Ureter (tissue), 1 donor: ENCODE measurements around the gene TNNT2. TPM values are rescaled to one million over a fixed set of nuclear protein-coding genes. Genes with fewer than 3 reads are reported as not detected.

Experiments used
- DNase-seq: peaks from one replicate; pipeline ENCODE4 v3.0.0-alpha.2; 2020; ENCODE audit warnings: low spot score
- total RNA-seq: library from RNA; stranded (reverse); gene quantifications from one replicate; pipeline ENCODE4 v1.2.4, GENCODE V29; 2023
- donor health status: DM: yes; HTN: yes; CAD: no.

TNNT2 gene
- total RNA-seq, 1 donor from 2014 or later: 1.4 TPM

GRCh38 chr1:201356701-201357100 lies 20.8 kb downstream of the TNNT2 start:
- DNase-seq: no peak

DNA sequence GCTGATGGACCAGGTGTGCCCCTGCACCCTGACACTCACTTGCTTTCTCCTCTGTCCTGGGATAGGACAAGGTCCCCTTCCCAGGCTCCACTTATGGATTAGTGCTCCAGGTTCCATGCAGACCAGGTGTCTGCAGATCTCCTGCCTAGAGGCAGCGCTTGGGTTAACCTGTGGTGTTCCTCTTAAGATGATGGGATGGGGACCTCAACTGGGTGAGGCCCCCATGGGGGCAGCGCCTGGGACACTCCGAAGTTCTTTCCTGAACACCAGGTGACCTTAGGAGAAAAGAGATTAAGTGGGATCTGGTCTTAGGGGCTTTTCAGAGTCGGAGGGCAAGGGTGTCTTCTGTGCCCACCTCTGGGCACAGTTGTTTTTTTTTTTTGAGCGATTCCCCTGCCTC lies 21.2 kb downstream of the TNNT2 start:
- no peak for DNase-seq

GRCh38 chr1:201355471-201355870 lies 22.0 kb downstream of the TNNT2 start:
- DNase-seq: no peak

- DNase-seq: no peak
These were observed 22.6 kb downstream of the TNNT2 start for GRCh38 chr1:201354901-201355295.

- DNase-seq: no peak
These were observed 23.2 kb downstream of the TNNT2 start for GRCh38 chr1:201354151-201354900.

GRCh38 chr1:201353186-201353940 lies 24.1 kb downstream of the TNNT2 start:
- no peak for DNase-seq

DNA sequence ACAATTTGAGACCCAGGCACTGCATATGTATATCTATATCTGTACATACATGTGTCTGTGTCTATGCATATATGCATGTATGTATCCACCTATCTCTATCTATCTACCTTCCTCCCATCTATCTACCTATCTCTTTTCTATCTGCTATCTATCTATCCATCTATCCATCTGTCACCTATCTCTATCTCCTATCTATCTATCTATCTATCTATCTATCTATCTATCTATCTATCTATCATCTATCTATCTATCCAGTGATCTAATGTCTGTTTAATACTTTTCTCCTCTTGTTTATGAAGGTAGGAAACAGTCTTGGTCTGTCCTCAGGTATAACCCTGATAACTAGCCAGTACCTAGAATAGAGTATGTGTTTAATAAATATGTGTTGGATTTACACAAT lies 25.9 kb downstream of the TNNT2 start:
- DNase-seq: no peak

- DNase-seq: no peak
These were observed 26.6 kb downstream of the TNNT2 start for GRCh38 chr1:201350884-201351283.

- DNase-seq: no peak
These were observed 27.1 kb downstream of the TNNT2 start for GRCh38 chr1:201350361-201350725.

DNA sequence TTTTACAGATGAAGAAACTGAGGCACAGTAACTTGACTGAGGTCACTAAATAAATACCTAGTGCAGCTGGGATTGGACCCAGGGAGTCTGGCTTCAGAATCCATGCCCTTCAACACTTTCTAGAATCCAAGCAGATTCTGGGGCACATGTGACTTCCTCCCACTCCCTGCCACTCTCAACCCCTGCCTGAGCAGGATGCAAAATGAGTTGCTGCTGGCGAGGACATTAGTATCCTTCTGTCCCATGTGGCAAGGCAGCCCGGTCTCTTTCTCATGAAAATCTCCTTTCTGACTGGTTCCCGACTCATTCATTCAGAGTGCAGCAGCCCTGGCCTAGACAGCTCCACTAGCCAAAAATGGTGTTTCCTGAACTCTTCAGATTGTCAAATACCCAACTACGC lies 28.4 kb downstream of the TNNT2 start:
- DNase-seq: no peak

DNA sequence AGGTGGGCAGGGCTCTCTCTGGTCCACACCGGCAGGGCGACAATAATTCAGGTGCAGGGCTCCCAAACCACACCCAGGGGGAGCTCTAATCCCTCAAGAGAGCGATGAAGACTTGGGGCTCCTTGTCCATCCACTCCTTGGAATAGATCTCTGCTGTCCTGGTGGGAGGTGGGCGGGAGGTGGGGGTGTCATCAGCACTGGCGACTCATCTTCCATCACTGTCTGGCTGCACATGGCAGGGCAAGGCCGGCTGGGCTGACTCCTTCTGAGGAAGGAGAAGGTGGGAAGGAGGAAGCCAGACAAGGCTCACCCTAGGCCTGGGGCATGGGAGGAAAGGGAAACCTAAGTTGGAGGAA lies 29.3 kb downstream of the TNNT2 start:
- DNase-seq: no peak

DNA sequence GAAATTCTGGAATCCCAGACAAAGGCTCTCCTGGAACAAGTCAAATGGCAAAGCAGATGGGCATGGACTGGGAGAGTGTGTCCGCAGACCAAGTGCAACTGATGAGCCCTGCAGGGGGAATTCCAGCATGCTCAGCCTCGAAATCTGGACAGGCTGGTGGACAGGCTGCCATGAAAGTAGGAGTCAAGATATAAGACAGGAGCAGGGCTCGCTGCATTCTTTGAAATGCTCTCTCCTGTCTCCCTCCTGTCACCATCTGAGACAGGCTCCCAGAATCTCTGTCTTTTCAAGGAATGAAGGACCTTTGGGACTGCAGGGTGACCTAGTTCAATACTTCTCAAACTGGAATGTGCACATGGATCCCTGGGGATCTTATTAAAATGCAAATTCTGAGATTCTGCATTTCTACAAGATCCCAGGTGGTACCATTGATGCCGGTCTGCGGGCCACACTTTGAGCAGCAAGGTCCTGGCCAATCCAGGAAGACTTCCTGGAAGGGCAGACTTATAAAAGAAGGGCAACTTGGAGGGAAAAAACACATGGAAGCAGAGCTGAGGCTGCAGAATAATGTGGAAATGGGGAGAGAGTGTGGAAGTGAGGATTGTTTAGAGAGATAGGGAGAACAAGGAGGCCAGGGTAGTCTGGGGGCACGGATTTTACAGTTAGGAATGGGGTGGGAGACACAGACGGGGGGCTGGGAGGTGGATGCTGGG lies 29.8 kb downstream of the TNNT2 start:
- DNase-seq: no peak

- DNase-seq: no peak
These were observed 30.5 kb downstream of the TNNT2 start for GRCh38 chr1:201346987-201347386.

DNA sequence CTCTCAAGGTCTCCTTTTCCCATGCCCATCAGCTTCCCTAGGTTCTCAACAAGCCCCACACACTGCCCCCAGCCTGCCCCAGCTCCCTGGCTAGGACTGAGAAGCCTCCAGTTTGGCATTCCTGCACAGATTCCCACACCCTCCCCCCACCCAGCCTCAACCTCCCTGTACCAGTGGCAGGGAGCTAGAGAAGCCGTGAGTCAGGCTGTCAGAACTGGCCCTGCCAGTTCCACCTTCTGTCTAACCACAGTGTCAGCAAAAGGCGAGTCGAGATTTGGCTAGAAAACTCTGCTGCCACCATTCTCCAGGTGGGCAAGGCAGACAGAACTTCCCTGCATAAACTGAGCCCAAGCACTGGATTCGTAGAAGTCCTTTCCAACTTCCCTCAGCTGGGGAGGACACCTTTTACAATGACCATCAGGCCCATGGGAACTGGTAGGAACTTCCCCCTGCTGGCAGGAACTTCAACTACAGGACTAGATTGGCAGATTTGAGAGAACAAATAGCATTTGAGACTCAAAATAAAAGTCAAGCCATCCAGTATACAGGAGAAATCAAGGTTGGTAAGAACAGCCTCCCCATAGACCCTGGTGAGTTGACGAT lies 31.0 kb downstream of the TNNT2 start:
- DNase-seq: no peak

DNA sequence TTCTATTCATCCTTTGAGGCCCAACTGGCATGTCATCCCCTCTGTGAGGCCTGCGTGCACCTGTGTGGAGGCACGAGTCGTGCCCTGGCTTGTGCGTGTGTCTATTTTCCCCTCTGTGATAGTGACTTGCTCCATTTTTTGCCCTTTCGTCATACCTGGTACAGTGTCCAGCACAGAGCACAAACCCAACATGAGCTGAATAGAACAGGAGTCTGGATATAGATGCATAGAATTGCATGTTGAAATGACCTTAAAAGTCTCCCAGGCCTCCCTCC lies 32.5 kb downstream of the TNNT2 start:
- no peak for DNase-seq

DNA sequence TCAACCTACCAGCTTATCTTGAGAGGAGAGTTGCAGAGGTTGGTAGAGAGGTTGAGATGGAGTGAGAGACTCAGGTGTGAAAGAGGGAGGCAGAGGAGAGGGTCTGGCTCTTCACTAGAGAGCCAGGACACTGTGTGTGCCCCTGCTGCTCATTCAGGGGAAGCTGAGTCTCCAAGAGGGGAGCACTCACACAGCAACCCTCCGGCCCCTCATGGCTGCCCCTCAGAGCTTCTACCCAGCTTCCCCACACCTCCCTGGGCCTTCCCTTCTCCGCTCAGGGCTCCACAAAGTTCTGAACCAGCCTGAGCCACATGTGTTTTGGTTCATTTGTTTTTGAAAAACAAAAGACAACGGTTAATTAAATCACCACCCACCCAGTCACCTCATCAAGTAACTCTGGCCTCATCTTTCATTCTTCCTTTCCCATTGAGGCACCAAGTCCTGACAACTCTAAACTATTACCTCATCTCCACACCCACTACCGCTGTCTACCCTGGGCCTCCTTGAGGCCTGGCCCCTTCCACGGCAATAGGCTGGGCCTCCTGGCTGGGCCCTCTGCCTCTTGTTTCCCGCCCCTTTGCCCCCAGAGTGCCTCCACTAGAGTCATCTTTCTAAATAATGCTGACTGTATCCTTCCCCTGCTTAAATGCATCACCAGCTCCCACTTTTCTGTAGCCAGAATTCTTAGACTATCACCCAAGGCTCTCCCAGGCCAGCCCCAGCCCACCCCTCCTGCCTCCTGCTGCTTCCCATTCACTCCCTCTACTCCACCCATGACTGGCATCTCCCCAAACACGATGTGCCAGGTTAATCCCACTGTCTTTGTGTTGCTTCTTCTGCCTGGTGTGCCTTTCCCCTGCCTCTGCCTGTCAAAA lies 33.0 kb downstream of the TNNT2 start:
- DNase-seq: no peak

DNA sequence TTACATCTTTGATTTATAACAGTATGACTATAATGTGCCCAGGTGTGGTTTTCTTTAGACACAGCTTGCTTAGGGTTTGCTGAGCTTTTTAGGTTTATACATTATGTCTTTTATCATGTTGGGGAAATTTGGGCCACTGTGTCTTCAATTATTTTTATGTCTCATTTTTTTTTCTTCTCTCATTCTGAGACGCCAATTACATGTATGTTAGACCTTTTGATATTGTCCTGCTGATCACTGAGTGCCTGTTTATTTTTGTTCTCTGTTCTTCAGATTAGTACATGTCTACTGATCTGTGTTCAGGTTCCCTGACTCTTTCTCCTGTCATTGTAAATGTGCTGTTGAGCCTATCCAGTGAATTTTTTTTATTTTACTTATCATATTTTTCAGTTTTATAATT lies 36.1 kb downstream of the TNNT2 start:
- no peak for DNase-seq

GRCh38 chr1:201336711-201337450 lies 40.6 kb downstream of the TNNT2 start:
- DNase-seq: no peak

GRCh38 chr1:201335901-201336300 lies 41.6 kb downstream of the TNNT2 start:
- no peak for DNase-seq

DNA sequence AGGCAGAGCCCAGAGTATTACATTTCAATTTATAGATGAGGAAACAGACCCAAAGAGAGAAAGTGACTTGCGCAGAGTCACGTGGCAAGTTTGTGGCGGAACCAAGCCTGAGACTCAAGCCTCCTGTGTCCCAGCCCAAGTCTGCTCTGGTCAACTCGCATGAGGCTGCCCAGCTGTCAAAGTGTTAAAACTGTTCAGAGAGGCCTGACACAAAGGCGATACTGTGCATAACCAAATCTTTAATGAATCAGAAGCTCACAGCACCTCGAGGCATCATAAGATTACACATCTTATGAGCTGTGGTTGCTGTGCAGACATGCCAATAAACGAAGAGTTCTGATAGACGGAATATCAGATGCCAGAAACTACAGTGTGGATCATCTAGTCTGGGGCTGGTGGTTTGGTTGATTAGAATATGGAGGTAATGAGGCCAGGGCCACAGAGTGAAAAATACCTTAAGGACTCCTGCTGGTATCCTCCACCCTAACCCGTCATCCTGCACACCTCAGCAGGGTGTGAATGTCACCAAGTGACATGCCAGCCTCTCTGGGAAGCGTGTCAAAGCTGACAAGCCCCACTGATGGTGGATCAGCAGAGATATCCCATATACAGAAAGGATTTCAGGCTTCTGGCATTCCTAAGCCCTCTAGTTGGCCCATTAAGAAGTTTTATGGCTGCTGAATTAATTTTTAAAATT lies 42.2 kb downstream of the TNNT2 start:
- no peak for DNase-seq
